Naive thymus-derived CD8-positive, alpha-beta T cell (primary cell): ENCODE measurements around the gene MYCBP. TPM values are rescaled to one million over a fixed set of nuclear protein-coding genes. Genes with fewer than 3 reads are reported as not detected.

Experiments
- ATAC-seq, 2 donors: fragments of 150-1000 bp; cut with Tn5 transposase in 1 of 2; sonication (Bioruptor Pico), chemical (Tn5 transposase) in 1 of 2; 1 replicate in 1 of 2; 2 replicates in 1 of 2; pipeline ENCODE4 v1.10.0; 2021; ENCODE audit warnings: mild to moderate bottlenecking in 2 of 2, moderate library complexity in 2 of 2
- POLR2A ChIA-PET: fragments of 350-600 bp; sonication (Branson Sonifier 250); formaldehyde crosslinking; loops from one replicate; lab custom pipeline; 2021; ENCODE audit warnings: antibody characterized with exemption; lab: Charles Lee
- DNase-seq, 10 donors: peaks; one replicate each; pipeline versions ENCODE4 v3.0.0 to v3.0.0-alpha.2; 2020 to 2022
- H3K27ac Mint-ChIP-seq, 10 donors: one replicate each; pipeline ENCODE4 v1.8.0; 2020 to 2022; ENCODE audit warnings: mild to moderate bottlenecking in 10 of 10, mixed read lengths in 10 of 10, moderate library complexity in 4 of 10, inconsistent platforms in 1 of 10
- H3K27me3 Mint-ChIP-seq, 5 donors: one replicate each; pipeline ENCODE4 v1.8.0; 2021 to 2022; ENCODE audit warnings: mixed read lengths in 5 of 5
- H3K36me3 Mint-ChIP-seq, 3 donors: one replicate each; pipeline ENCODE4 v1.8.0; 2020 to 2022; ENCODE audit warnings: mixed read lengths in 3 of 3, mild to moderate bottlenecking in 2 of 3, inconsistent platforms in 1 of 3
- H3K4me1 Mint-ChIP-seq, 4 donors: one replicate each; pipeline ENCODE4 v1.8.0; 2021 to 2022; ENCODE audit warnings: mixed read lengths in 4 of 4
- H3K4me3 Mint-ChIP-seq, 10 donors: one replicate each; pipeline ENCODE4 v1.8.0; 2020 to 2022; ENCODE audit warnings: mild to moderate bottlenecking in 10 of 10, mixed read lengths in 10 of 10, moderate library complexity in 6 of 10, inconsistent platforms in 1 of 10
- H3K9me3 Mint-ChIP-seq, 9 donors: one replicate each; pipeline ENCODE4 v1.8.0; 2020 to 2022; ENCODE audit warnings: mixed read lengths in 9 of 9, mild to moderate bottlenecking in 3 of 9, inconsistent platforms in 1 of 9, moderate library complexity in 1 of 9
- polyA plus RNA-seq, 3 donors: library from polyadenylated mRNA; unstranded; fragments of 300-500 nt; fragmentation: Illumina TruSeq; gene quantifications; one replicate each; pipeline ENCODE4 v1.2.3, GENCODE V29; 2021
- total RNA-seq, 8 experiments: library from RNA in 2 of 8; stranded (reverse) in 2 of 8; gene quantifications; one replicate each; pipeline ENCODE4 v1.2.3 and lab custom pipeline; 2021 to 2026

Gene MYCBP
- total and polyA plus RNA-seq, 5 experiments from 2014 or later = 12.4 to 63.8 (median 49.6) TPM

- H3K36me3 Mint-ChIP-seq = peaks cover 0 to 4% (median 0%) of the 10 kb centered on the region in 3 donors
- peaks cover 0 to 4% (median 0%) of the 10 kb centered on the region in 9 donors for H3K9me3 Mint-ChIP-seq
- ATAC-seq (peak in 1 of 2 donors; percentile 14), DNase-seq (no peak)
- peaks cover 2 to 16% (median 11%) of the 10 kb centered on the region in 4 donors for H3K4me1 Mint-ChIP-seq
- POLR2A ChIA-PET = no interaction called here
- H3K27me3 Mint-ChIP-seq = peaks cover 30 to 85% (median 68%) of the 10 kb centered on the region in 5 donors
- peak overlapping the region in 9 of 10 donors; percentile 32 to 68 (median 51) for H3K4me3 Mint-ChIP-seq
- peak overlapping the region in 1 of 10 donors; percentile 73 for H3K27ac Mint-ChIP-seq
These were observed 55.6 kb downstream of the MYCBP start for GRCh38 chr1:38817267-38818174.

- H3K4me1 Mint-ChIP-seq = peaks cover 2 to 16% (median 11%) of the 10 kb centered on the region in 4 donors
- DNase-seq (peak in 1 of 10 donors; percentile 12), ATAC-seq (peak; percentile 34 to 71)
- H3K9me3 Mint-ChIP-seq = peaks cover 0 to 4% (median 0%) of the 10 kb centered on the region in 9 donors
- H3K36me3 Mint-ChIP-seq = peaks cover 0 to 4% (median 0%) of the 10 kb centered on the region in 3 donors
- POLR2A ChIA-PET = no interaction called here
- H3K27ac Mint-ChIP-seq = peak overlapping the region in 1 of 10 donors; percentile 30
- peaks cover 32 to 85% (median 68%) of the 10 kb centered on the region in 5 donors for H3K27me3 Mint-ChIP-seq
- peak overlapping the region in 8 of 10 donors; percentile 7 to 55 (median 36) for H3K4me3 Mint-ChIP-seq
These were observed 57.1 kb downstream of the MYCBP start for GRCh38 chr1:38815903-38816627.

GRCh38 chr1:38814984-38815464, 58.1 kb downstream of the MYCBP start:
- Mint-ChIP-seq H3K4me1 (peaks cover 2 to 16% (median 11%) of the 10 kb centered on the region in 4 donors), H3K4me3 (peak overlapping the region in 1 of 10 donors; percentile 55), H3K27me3 (peaks cover 33 to 85% (median 72%) of the 10 kb centered on the region in 5 donors), H3K27ac (peak overlapping the region in 1 of 10 donors; percentile 30), H3K9me3 (peaks cover 0 to 4% (median 0%) of the 10 kb centered on the region in 9 donors), H3K36me3 (peaks cover 0 to 4% (median 0%) of the 10 kb centered on the region in 3 donors)
- DNase-seq (no peak), ATAC-seq (no peak)
- POLR2A ChIA-PET = no interaction called here

DNA sequence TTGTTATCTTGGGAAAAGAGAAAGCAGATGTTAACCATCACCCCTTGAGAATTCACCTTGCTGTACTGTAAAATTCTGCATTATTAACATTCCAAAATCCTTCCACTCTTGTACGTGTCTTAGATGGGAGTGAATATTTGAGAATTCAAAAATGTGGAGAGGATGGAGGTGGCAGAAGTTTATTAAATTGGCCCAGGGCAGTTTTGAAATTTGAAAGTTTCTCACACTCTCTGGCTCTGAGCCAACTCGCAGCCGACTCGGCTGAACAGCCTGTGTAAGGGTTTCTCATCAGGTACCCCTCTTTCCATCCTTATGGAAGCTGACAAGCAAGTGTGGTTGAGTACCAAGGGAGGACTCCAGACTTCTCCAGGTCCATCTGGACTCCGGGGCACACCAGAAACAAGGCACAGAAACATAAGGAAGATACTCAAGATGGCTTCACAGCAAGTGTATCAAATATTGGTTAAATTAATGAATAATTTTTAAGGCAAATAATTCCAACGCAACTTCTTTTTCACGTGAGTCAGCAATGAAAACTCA, 58.6 kb downstream of the MYCBP start:
- Mint-ChIP-seq H3K4me1 (peaks cover 2 to 16% (median 11%) of the 10 kb centered on the region in 4 donors), H3K27me3 (peaks cover 31 to 84% (median 70%) of the 10 kb centered on the region in 5 donors), H3K36me3 (peaks cover 0 to 4% (median 0%) of the 10 kb centered on the region in 3 donors), H3K4me3 (no peak overlapping the region), H3K9me3 (peaks cover 0 to 4% (median 0%) of the 10 kb centered on the region in 9 donors), H3K27ac (no peak overlapping the region)
- DNase-seq = no peak
- POLR2A ChIA-PET = no interaction called here
- ATAC-seq = no peak

- ATAC-seq (no peak), DNase-seq (no peak)
- no peak overlapping the region for H3K27ac Mint-ChIP-seq
- H3K4me1 Mint-ChIP-seq = peaks cover 2 to 14% (median 10%) of the 10 kb centered on the region in 4 donors
- peaks cover 0 to 4% (median 0%) of the 10 kb centered on the region in 3 donors for H3K36me3 Mint-ChIP-seq
- POLR2A ChIA-PET = no interaction called here
- H3K4me3 Mint-ChIP-seq = no peak overlapping the region
- peaks cover 0 to 4% (median 0%) of the 10 kb centered on the region in 9 donors for H3K9me3 Mint-ChIP-seq
- peaks cover 35 to 94% (median 66%) of the 10 kb centered on the region in 5 donors for H3K27me3 Mint-ChIP-seq
These were observed 60.2 kb downstream of the MYCBP start for GRCh38 chr1:38812981-38813380.

Other genes with a start within 250 kb of the MYCBP start
- 10 to 100 TPM; 24.8 to 26.4 TPM for gene RRAGC, start 13.6 kb downstream of the MYCBP start, total RNA-seq
- 1 to 10 TPM; 5.6 to 6.7 (median 6.5) TPM for gene RRAGC, start 13.6 kb downstream of the MYCBP start, polyA plus RNA-seq
- gene GJA9, start 8.2 kb upstream of the MYCBP start, total RNA-seq = not detected
- gene GJA9, start 8.2 kb upstream of the MYCBP start, polyA plus RNA-seq = not detected
- gene RHBDL2, start 68.5 kb upstream of the MYCBP start, total RNA-seq = not detected
- gene RHBDL2, start 68.5 kb upstream of the MYCBP start, polyA plus RNA-seq = under 1 TPM in 1 of 3 donors, not detected in 2; 0.14 TPM
- gene AKIRIN1, start 117.9 kb upstream of the MYCBP start, total RNA-seq = 10 to 100 TPM; 74.5 to 76.0 TPM
- 10 to 100 TPM; 92.9 to 99.2 (median 93.7) TPM for gene AKIRIN1, start 117.9 kb upstream of the MYCBP start, polyA plus RNA-seq
- gene NDUFS5, start 153.0 kb upstream of the MYCBP start, total RNA-seq = 100 to 1,000 TPM; 104 to 118 TPM
- gene NDUFS5, start 153.0 kb upstream of the MYCBP start, polyA plus RNA-seq = 100 to 1,000 TPM; 614 to 657 (median 626) TPM